Body of pancreas (tissue), 4 donors: ENCODE measurements around the gene ZNF862.

Experiments
- CTCF ChIP-seq, 7 experiments: fragments of 450-650 bp in 4 of 7; fragments of 200-600 bp in 3 of 7; sonication (generic) in 3 of 7; IDR thresholded peaks; one replicate each; pipeline ENCODE4 v1.5.1; 2016 to 2019; ENCODE audit warnings: antibody characterized with exemption in 7 of 7
- POLR2A ChIP-seq, 3 donors: fragments of 450-650 bp; IDR thresholded peaks; one replicate each; pipeline ENCODE4 v1.6.1; 2016; ENCODE audit warnings: antibody characterized with exemption in 3 of 3, mild to moderate bottlenecking in 2 of 3

- no peak for TF ChIP-seq POLR2A (IDR thresholded peaks at IDR 0.05)
- no peak for TF ChIP-seq CTCF (IDR thresholded peaks at IDR 0.05)
Measured at GRCh38 chr7:149825567-149826343, 12.4 kb upstream of the ZNF862 start.
